ENCODE measurements around the gene DNAJC6.
"Not testable (repeated sequence)": the region's sequence is repeated elsewhere in the genome, so short reads cannot be mapped to it uniquely, and the experiment has no call there.

DNAJC6 gene

DNA sequence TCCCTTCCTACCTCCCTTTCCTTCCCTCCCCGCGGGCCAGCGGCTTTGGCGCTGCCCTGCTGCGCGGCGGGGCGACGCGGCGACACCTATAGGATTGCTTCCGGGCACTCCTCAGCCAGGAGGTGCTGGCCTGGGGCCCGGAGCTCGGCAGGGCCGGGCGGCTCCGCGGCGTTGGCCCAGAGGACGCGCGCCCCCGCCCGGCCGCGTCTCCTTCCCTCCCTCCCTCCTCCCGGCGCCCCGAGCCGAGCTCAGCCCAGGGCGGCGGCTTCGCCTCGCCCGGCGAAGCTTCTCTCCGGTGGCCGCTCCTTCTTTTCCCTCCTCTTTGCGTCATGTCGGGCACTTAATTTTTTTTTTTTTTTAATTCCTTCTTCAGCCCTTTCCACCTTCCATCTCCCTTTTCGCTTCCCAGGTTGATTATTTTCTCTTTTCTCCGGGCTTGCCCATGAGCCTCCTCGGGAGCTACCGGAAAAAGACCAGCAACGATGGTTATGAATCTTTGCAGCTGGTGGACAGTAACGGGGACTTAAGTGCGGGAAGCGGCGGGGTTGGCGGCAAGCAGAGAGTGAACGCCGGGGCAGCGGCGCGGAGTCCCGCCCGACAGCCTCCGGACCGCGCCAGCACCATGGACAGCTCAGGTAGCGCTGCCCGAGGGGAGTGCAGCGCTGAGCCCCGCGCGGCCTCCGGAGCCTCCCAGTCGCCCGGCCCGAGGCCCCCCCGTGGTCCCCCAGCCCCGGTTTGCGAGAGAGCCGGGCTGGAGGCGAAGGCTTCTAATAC lies at the start of gene DNAJC6:
Gene DNAJC6 (plus strand): TSS at position 240 of the 774 bp plus-strand sequence. CDS start 203 bp downstream, at position 443.
- peak in 1 of 2 donors; percentile 6 for DNase-seq (ENCODE audit: low read depth in 2 of 2)

DNA sequence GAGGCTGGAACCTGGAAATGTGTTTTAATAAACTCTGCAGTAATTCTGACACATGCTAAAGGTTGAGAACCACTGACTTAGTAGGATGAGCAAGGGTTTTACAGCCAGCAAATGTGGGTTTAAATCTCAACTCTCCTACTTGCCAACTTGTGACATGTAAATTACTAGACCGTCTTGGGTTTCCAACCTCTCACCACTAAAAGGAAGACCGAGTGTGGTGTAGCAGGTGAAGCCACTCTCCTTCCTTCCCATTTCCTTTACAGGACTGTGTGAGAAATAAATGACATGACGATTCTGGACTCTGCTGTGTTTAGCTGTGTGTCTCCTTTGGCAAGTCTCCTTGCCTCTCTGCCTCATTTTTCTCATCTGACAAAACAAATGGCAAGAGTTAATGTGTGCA lies 49.5 kb upstream of the DNAJC6 start:
- no peak for DNase-seq (ENCODE audit: low read depth in 2 of 2)

DNA sequence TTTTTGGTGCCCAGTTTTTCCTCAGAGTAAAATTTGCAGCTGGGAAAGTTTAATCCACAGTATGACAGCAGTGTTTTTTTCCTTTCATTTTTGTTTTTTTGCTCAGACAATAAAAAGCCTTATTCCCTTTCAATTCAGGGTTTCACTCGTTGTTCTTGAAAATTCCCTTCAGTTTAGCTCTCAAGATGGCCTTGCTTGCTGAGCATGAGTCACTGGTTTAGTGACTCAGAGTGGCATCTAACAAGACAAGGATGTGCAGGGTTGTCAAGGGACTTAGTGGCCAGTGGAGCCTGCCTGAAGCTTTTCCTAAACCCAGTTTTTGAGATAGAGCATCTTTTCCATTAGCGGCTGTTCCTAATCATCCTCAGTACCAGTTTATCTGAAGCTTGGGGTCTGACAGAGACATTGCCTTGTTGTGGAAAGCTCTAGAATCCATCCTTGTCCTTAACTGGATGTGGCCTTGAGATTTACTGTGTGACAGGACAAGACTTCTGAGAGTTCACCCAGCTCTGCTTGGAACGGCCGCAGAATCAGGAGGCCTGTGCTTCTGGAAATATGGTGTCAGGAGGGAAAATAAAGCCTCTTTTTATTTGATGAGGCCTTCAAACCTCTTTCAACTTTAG lies 48.4 kb upstream of the DNAJC6 start:
- no peak for DNase-seq (ENCODE audit: low read depth in 2 of 2)

DNA sequence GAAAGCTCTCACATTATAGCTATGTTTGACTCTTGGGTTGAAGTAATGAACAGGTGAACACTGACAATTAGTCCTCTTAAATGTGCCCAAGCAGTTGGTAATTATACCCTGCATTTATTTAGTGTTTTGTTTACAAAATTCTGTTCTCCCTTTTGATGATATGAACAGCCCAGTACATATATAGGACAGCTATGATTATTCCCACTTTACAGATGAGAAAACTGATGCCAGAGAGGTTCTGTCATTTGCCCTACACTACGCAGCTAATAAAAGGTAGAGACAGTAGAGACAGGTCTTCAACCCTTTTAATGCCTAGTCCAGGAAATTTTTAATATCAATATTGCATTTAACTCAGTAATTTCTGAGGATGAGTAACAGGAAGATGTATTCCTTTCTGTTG lies 46.1 kb upstream of the DNAJC6 start:
- DNase-seq (ENCODE audit: low read depth in 2 of 2) = no peak

DNA sequence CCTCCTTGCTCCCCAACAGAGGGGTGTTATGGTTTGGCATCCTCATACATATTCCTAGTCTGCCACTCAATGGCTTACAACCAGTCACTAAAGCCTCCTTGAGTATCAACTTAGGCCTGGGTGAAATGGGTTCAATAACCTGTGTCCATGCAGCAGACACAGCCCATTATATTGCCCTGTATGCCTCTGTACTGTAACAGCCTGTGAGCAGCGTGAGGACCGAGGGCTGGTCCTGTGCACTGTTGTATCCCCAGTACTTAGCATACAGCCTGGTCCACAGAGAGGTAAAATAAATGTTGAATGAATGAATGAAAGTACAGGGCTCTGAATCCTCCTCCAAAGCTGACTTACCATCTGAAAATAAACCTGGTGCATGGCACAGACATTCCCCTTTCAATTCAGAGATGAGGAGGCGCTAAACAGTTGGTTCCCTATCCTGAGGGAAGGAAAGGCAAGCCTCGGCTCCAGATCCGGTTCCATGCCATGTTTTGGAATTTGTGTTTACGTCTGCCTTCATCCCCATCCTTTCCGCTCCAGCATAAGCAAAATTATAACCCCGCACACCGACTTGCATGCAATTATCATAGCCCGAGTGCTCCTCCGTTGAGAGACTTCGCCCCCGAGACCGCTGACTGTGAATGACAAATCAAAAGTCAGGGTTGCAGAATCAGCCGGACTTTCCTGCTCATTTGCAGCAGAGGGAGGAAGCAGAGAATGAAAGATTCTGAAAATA lies 45.0 kb upstream of the DNAJC6 start:
- DNase-seq (ENCODE audit: low read depth in 2 of 2) = no peak

DNA sequence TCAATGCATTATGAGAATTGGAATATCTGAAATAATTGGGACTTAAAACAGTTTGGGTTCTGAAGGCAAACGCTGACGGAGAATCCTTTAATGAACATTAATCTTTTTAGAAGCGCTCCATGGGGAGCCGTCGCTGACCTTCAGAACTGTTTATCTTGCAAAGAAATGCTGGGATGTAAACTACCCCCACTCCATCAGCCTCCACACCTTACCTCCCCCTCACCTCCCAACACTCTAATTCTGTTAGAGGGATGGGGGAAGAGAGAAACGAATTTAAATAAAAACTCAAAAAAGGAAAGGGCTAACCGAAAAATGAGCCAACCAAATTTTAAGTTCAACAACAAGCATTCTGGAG lies 44.1 kb upstream of the DNAJC6 start:
- no peak for DNase-seq (ENCODE audit: low read depth in 2 of 2)

DNA sequence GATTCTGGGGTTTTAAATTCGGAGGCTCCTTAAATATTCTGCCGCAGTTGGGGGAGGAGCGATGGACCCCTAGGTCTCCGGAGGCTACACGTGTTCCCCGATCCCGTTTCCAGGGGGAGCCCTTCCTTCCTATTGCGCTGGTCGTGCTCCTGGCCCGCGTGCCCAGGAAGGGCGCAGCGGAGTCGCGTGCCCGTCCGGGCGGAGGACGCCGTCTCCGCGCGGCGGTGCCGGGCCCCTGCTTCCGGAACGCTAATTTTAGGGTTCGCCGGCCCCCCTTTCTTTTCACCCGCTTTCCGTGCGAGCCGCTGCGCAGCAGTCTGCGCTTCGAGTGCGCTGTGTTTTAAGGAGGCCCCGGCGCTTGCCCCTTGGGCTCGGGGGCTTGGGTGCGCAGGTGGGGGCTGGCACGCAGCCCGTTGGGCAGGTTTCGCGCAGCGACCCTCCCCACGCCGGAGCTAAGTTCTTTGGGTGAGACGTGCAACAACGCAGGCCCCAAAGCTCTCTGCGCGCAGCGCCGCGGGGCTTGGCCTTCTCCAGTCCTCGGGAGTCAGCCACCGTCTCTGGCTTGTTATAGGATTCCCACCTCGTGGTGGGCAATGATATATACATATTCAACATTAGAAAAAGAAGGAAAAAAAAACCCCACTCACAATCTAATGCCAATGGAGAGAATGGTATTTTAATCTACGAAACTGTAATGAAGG lies 43.5 kb upstream of the DNAJC6 start:
- no peak for DNase-seq (ENCODE audit: low read depth in 2 of 2)

DNA sequence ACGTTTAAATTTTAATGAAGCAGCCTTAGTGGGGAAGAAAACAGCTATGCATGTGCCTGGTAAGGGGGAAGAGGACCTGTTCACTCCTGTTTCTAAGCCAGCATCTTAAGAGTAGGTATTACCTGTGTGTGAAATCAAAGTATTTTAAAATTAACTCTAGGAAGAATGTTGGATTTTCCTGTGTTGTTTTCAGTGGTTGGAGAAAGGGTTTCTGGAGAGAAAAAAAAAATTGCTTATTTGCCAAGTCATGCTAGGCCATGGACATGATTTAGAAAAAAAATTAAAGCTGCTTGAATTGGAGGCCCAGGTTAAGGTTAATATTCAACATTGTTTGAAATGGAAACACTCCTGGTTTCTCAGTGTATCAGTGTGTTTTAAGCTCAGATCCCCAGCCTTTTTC lies 42.9 kb upstream of the DNAJC6 start:
- no peak for DNase-seq (ENCODE audit: low read depth in 2 of 2)

DNA sequence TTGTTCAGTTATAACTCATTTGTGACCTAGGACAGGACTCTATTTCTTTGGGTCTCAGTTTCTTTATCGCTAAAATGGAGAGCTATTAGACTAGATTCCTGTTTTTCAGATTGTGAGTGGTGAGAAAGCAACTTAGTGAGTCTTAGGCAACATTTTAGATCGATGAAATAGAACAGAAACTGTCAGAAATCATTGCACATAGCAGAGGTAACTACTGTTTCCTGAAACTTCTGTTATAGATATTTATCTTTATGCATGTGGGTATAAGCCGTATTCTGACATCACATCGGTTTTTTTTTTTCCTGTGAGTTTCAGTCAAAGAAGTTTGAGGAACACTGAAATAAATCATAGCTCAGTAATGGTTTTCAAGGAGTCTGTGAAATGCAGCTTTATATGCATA lies 42.1 kb upstream of the DNAJC6 start:
- no peak for DNase-seq (ENCODE audit: low read depth in 2 of 2)

DNA sequence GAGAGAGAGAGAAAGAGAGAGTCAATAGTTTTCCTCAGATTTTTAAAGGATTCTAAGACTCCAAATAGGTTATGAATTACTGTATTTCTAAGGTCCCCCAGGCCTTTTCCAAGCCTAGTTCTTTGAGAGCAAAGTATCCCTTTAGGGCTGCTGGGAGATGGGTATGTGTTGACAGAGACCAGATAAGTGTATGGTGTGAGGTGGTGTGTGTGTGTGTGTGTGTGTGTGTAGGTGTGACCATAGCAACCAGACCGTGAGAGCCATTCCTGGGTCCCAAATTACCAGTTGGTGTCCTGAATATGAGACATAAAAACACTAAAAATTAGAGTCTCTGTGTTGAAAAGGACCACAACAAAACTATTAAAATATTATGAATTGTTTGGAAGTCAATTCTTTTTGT lies 41.7 kb upstream of the DNAJC6 start:
- no peak for DNase-seq (ENCODE audit: low read depth in 2 of 2)

DNA sequence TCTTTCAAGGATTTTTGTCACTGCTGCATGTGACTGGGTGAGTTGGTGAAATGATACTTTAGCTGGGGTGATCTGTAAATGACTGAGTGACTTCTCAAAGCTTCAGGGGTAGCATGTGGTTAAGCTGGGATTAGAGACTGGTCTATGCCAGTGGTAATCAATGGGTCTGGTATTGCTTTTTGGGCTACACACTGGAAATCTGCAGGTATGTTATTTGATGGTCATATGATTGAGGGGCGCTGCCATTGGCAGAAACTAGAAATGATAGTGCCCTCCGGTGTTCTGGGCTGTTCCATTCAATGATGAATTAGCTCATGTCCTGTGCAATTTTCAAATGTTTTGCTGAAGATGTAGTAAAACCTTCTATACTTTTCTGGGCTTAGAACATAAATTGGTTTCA lies 39.7 kb upstream of the DNAJC6 start:
- DNase-seq (ENCODE audit: low read depth in 2 of 2) = no peak

DNA sequence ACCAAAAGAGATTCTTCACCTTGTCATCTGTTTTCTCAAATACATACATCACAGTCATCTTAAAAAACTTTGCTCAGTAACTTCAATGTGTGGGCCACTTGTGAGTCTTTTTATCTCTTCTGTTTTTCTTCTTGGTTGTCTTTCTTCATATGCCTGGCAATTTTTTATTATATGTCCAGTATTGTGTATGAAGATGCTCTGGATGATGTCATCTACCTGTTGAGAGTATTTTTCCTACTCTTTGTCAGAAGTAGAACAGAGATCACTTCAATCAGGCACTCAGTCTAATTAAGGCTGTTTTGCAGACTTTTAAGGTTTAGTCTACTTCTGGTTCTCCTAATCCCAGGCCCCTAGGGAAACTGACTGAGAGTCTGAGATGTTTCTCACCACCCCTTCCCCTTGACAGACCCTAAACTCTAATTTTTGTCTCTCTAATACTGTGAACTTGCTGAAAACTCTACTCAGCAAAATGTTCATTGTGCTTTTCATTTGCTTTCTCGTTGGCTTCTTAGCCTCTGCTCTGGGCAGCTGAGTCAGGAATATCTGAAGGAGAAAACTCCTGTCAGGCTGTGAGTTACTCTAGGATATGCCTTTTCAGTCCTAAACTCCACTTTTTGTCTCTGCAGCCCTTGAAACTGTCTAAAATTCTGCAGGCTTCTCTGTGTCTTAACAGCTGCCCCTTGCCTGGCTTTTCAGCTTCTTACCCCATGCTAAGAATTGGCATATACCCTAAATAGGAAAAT lies 33.0 kb upstream of the DNAJC6 start:
- DNase-seq (ENCODE audit: low read depth in 2 of 2) = no peak

DNA sequence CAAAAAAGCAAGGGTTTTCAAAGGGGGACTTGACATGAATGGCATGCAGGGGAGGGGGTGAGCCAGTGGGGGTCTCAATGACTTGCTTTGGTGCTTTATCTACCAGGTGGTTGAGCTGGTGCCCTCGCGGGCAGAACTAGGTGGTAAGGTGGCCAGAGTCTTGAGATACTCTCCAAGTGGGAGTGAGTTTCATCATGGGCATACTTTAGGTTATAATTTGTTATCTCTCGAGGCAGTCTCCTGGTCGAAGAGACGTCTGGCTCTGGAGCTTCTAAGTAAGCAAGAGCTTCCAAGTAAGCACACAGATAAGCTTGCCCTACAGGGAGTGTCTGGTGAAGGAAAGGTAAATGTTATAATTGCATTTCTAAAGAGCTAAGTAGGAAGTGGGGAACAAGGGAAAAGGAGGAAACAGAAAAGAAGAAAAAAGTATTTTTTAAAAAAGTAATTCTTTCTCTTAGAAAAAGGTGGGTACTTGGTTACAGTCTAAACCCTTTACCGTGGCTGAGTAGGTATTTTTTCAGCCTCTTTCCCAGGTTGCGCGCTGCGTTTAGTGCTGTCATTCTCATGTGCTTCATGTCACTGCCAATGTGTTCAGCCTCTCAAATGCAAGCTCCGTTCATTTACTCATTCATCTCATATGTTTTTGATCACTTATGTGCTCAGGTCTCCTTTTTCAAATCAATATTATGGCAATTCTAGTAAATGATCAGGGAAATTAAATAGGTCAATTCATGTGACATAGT lies 31.6 kb upstream of the DNAJC6 start:
- no peak for DNase-seq (ENCODE audit: low read depth in 2 of 2)

DNA sequence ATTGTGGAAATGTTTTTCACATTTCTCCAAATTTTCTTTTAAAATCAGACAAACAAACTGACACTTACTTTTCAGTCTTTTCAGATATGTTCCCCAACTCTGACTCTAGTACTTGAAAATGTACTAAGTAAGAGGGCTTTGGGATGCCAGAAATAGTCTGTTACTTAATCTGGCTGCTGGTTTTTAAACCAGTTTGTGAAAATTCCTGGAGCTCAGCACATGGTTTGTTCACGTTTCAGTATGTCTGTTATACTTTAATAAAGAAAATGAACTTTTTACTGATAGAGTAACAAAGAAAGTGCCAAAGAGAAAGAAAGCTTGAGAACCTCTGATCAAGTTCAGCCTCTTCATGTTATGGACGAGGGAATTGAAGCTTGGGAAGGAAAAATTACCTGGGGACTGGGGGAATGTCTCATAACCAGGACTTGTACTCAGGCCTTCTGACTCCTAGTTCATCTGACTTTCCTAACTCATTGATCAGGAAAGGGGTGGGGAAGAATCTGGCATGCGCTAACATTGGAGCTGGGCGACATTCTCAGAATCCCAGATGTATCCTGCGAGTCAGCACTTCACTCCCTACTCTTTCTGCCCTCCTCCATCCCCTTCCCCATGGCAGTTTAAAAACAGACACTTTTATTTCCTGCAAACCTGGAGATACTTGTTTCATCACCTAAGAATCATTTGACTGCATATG lies 30.8 kb upstream of the DNAJC6 start:
- no peak for DNase-seq (ENCODE audit: low read depth in 2 of 2)

DNA sequence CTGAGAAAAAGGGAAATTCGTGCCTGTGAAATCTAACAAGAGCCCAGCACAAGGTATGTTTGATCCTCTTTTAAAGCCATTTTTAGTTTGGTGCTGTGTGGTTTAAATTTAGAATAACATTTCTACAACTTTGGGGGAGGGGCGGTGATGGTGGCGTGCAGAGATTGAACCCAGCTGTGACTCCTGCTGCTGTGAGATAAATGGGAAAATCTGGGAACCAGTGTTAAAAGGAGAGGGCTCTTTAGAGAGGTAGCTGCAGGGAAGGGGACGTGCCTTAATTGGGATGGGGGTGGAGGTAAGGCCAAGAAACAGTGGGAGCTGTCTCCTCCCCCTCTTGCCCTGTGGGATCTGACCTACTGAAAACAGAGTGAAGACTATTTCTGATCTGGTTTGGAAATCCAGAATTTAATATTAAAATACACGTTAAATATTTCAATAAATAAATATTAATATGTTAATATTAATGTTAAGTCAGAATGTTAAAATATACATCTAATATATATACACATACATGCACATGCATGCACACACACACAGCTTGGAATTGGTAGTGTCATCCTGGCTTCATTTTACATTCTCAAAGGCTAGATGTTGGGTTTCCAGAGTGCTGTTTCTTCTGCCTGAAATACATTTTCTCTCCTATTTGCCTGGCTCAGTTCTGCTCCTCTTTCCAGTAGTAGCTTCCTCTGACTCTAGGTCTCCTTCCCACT lies 30.1 kb upstream of the DNAJC6 start:
- no peak for DNase-seq (ENCODE audit: low read depth in 2 of 2)

DNA sequence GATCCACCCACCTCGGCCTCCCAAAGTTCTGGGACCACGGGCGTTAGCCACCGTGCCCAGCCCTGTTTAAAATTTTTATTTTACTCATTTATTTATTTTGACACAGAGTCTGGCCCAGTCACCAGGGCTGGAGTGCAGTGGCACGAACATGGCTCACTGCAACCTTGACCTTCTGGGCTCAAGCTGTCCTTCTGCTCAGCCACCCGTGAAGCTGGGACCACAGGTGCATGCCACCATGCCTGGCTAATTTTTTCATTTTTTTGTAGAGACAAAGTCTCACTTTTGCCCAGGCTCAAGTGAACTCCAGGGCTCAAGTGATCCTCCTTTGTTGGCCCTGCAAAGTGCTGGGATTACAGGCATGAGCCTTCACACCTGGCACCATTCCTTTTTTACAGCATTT lies 27.5 kb upstream of the DNAJC6 start:
- DNase-seq (ENCODE audit: low read depth in 2 of 2) = no peak

DNA sequence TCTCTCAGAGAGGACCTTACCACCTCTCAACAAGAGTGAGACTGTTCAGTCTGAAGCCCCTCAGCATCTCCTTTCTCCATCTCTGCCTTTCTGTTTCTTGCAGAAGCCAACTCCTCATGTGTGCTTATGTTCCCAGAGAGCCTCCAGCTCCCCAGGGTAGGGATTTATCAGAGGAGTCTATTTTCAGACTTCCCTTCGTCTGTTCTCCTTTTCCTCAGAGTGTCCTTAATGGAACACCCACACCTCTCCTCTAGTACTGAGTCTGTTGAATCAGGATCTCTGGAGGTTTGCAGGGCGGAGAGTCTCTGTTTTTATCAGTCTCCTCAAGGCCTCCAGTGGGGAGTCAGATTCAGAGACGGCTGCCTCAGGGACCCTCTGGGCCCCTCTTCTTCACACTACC lies 25.1 kb upstream of the DNAJC6 start:
- DNase-seq (ENCODE audit: low read depth in 2 of 2) = no peak

DNA sequence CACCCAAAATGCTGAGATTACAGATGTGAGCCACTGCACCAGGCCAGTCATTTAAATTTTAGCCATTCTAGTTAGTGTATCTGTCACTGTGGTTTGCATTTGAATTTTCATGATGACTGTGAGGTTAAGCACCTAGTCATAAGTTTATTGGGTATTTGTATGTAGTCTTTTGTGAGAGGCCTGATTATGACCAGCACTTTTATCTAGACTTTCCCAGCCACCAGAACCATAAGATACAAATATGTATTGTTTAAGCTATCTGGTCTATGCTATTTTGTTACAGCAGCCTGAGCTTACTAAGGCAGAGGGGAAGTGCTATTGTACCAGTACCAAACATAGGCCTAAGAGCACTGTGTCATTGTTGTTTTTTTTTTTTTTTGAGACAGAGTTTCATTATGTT lies 19.9 kb upstream of the DNAJC6 start:
- no peak for DNase-seq (ENCODE audit: low read depth in 2 of 2)

DNA sequence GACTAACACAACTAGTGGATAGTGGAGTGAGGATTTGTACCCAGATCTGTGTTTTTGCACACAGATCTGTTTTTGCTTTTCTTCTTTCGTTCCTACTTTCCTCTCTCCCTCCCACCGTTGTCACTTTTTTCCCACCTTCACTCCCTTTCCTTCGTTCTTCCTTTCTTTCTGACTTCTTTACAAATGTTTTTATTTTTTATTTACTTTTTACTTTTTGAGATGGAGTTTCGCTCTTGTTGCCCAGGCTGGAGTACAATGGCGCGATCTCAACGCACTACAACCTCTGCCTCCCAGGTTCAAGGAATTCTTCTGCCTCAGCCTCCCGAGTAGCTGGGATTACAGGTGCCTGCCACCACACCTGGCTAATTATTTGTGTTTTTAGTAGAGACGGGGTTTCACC lies 17.5 kb upstream of the DNAJC6 start:
- not testable (repeated sequence) for DNase-seq (ENCODE audit: low read depth in 2 of 2)
